PC-3 (cell line): ENCODE results near the gene PZP. TPM values are rescaled to one million over a fixed set of nuclear protein-coding genes. Genes with fewer than 3 reads are reported as not detected.

ENCODE experiments used
- ATAC-seq: fragments of 200-7000 bp; cut with Tn5 transposase; 2 replicates; pipeline ENCODE4 v1.9.1; 2020; ENCODE audit warnings: mild to moderate bottlenecking, moderate library complexity
- Bru-seq: library from RNA; stranded (reverse); fragments of 400-500 nt; gene quantifications from one replicate; lab custom pipeline; 2021; lab: Mats Ljungman, UMichigan
- BruChase-seq, 2 experiments: library from RNA; stranded (reverse); fragments of 400-500 nt; gene quantifications; one replicate each; lab custom pipeline; 2021; lab: Mats Ljungman, UMichigan
- BruUV-seq: library from RNA; stranded (reverse); fragments of 400-500 nt; replicated peaks from 2 replicates; lab custom pipeline; 2021; lab: Mats Ljungman, UMichigan
- CTCF ChIA-PET: fragments of 300-600 bp; sonication (Branson Sonifier 250); formaldehyde crosslinking; loops from one replicate; lab custom pipeline; 2022; ENCODE audit warnings: antibody characterized with exemption; lab: Charles Lee
- POLR2A ChIA-PET: fragments of 300-600 bp; sonication (Branson Sonifier 250); formaldehyde crosslinking; loops from one replicate; lab custom pipeline; 2022; ENCODE audit warnings: antibody characterized with exemption; ENCODE audit not compliant: unreplicated experiment; lab: Charles Lee
- DNase-seq: peaks from one replicate; pipeline ENCODE4 v3.0.0-alpha.2; 2015
- H2AFZ ChIP-seq: fragments of 300-600 bp; sonication (generic); 2 replicates; pipeline ENCODE4 v1.6.0; 2016; ENCODE audit warnings: antibody characterized with exemption, low read length
- H3F3A ChIP-seq: fragments of 300-600 bp; sonication (generic); one replicate; pipeline ENCODE4 v1.6.0; 2017; ENCODE audit warnings: antibody characterized with exemption, low read length, control low read depth, mild to moderate bottlenecking; ENCODE audit not compliant: unreplicated experiment
- H3K27ac ChIP-seq: fragments of 300-600 bp; sonication (generic); 2 replicates; pipeline ENCODE4 v1.5.1; 2016; ENCODE audit warnings: mild to moderate bottlenecking, low read length
- H3K27me3 ChIP-seq: fragments of 300-600 bp; sonication (generic); 2 replicates; pipeline ENCODE4 v1.6.1; 2016; ENCODE audit warnings: low read length, mixed read lengths
- H3K36me3 ChIP-seq: fragments of 300-600 bp; sonication (generic); 2 replicates; pipeline ENCODE4 v1.6.1; 2016; ENCODE audit warnings: low read depth, mixed run types, low read length, mixed read lengths
- H3K4me1 ChIP-seq: fragments of 300-600 bp; sonication (generic); 2 replicates; pipeline ENCODE4 v1.5.1; 2016; ENCODE audit warnings: low read length; ENCODE audit not compliant: insufficient read depth
- H3K4me2 ChIP-seq: fragments of 300-600 bp; sonication (generic); 2 replicates; pipeline ENCODE4 v1.6.0; 2016; ENCODE audit warnings: low read length
- H3K4me3 ChIP-seq: fragments of 300-600 bp; sonication (generic); 2 replicates; pipeline ENCODE4 v1.5.1; 2016; ENCODE audit warnings: mild to moderate bottlenecking, low read length, mixed read lengths
- H3K79me2 ChIP-seq: fragments of 300-600 bp; sonication (generic); 2 replicates; pipeline ENCODE4 v1.6.1; 2017; ENCODE audit warnings: low read length, mixed read lengths
- H3K9ac ChIP-seq: fragments of 300-600 bp; sonication (generic); 2 replicates; pipeline ENCODE4 v1.6.0; 2016; ENCODE audit warnings: mild to moderate bottlenecking, low read length
- H3K9me2 ChIP-seq: fragments of 300-600 bp; sonication (generic); replicated peaks from 2 replicates; pipeline ENCODE4 v1.6.1; 2016; ENCODE audit warnings: mixed run types, low read length, mixed read lengths
- H3K9me3 ChIP-seq: fragments of 300-600 bp; sonication (generic); 2 replicates; pipeline ENCODE4 v1.6.1; 2016; ENCODE audit warnings: low read length, mixed read lengths
- H4K20me1 ChIP-seq: fragments of 300-600 bp; sonication (generic); 2 replicates; pipeline ENCODE4 v1.6.1; 2016; ENCODE audit warnings: low read length, mixed read lengths
- CTCF ChIP-seq: fragments of 300-600 bp; sonication (generic); conservative IDR thresholded peaks from 2 replicates; pipeline ENCODE4 v1.5.1; 2017; ENCODE audit warnings: antibody characterized with exemption, low read depth, mild to moderate bottlenecking, low read length
- EZH2 ChIP-seq: fragments of 300-600 bp; sonication (generic); IDR thresholded peaks from one replicate; pipeline ENCODE4 v1.6.1; 2017; ENCODE audit warnings: antibody characterized with exemption, mild to moderate bottlenecking, low read length; ENCODE audit not compliant: unreplicated experiment
- EZH2phosphoT487 ChIP-seq: fragments of 300-600 bp; sonication (generic); IDR thresholded peaks from 2 replicates; pipeline ENCODE4 v1.6.1; 2018; ENCODE audit warnings: mild to moderate bottlenecking, antibody characterized with exemption, low read length, borderline replicate concordance
- intact Hi-C: fragments of 100-400 bp; cut with micrococcal nuclease; formaldehyde crosslinking; loops from 2 replicates; pipeline ENCODE4 v1.9.0; 2023
- long read RNA-seq: library from polyadenylated mRNA; unstranded; transcript quantifications from one replicate; pipeline ENCODE4 v2.0.0, GENCODE V29; 2021; ENCODE audit not compliant: unreplicated experiment
- total RNA-seq: library from RNA; depleted of rRNA; stranded (reverse); fragments of >200 nt; gene quantifications from 2 replicates; pipeline ENCODE4 v1.2.3, GENCODE V29; 2014; rRNA removed

PZP gene
- not detected in 2 replicates for total RNA-seq
- not detected for Bru-seq, nascent RNA
- not detected for BruChase-seq, experiment 1, labeled RNA remaining after a 6-hour chase
- not detected for BruChase-seq, experiment 2, labeled RNA remaining after a 2-hour chase
- long read RNA-seq: 0 reads

- no peaks in the 10 kb centered on the region for H4K20me1 ChIP-seq
- peaks cover 15% of the 10 kb centered on the region; the same call in 1 of the 2 replicates for H3K27me3 ChIP-seq
- H2AFZ ChIP-seq: no peak within 1 kb of the TSS
- H3K9ac ChIP-seq: no peak within 1 kb of the TSS
- no TSS peak for BruUV-seq
- no peak within 1 kb of the TSS for H3K4me3 ChIP-seq
- H3K9me2 ChIP-seq: no peaks in the 10 kb centered on the region
- H3K4me1 ChIP-seq: no peaks in the 10 kb centered on the region
- no peak for ATAC-seq
- CTCF ChIA-PET: no interaction called here
- DNase-seq: no peak
- TF ChIP-seq EZH2 (no peak), EZH2phosphoT487 (no peak), CTCF (no peak)
- POLR2A ChIA-PET: no interaction called here
- intact Hi-C loops: no loop called here
- no peak within 1 kb of the TSS for H3K4me2 ChIP-seq
- H3K36me3 ChIP-seq: no peaks in the 10 kb centered on the region
- H3K27ac ChIP-seq: no peak within 1 kb of the TSS
- H3K79me2 ChIP-seq: no peaks in the 10 kb centered on the region
- H3F3A ChIP-seq: no peaks in the 10 kb centered on the region
- no peaks in the 10 kb centered on the region for H3K9me3 ChIP-seq
Observed at GRCh38 chr12:9208229-9208628, at the start of gene PZP. TSS of gene PZP (minus strand) at chr12:9208395. CDS start at chr12:9208341, 54 bp downstream.

GRCh38 chr12:9256758-9257405 is 48.7 kb upstream of the PZP start:
- no peaks in the 10 kb centered on the region for H3K36me3 ChIP-seq
- H3K79me2 ChIP-seq: no peaks in the 10 kb centered on the region
- ChIA-PET POLR2A (no interaction called here), CTCF (no interaction called here)
- H3K4me3 ChIP-seq: no peak overlapping the region
- H3K9me2 ChIP-seq: no peaks in the 10 kb centered on the region
- H3K4me2 ChIP-seq: no peak overlapping the region
- peaks cover 64% of the 10 kb centered on the region for H3K27me3 ChIP-seq
- no peaks in the 10 kb centered on the region for H3K4me1 ChIP-seq
- H2AFZ ChIP-seq: no peak overlapping the region
- H3K9me3 ChIP-seq: no peaks in the 10 kb centered on the region
- TF ChIP-seq EZH2 (no peak), EZH2phosphoT487 (no peak), CTCF (no peak)
- H3K9ac ChIP-seq: no peak overlapping the region
- DNase-seq (no peak), ATAC-seq (no peak)
- intact Hi-C loops: no loop called here
- H4K20me1 ChIP-seq: no peaks in the 10 kb centered on the region
- BruUV-seq: no TSS peak
- no peaks in the 10 kb centered on the region for H3F3A ChIP-seq
- H3K27ac ChIP-seq: no peak overlapping the region

GRCh38 chr12:9256341-9256740 is 48.1 kb upstream of the PZP start:
- H3K9ac ChIP-seq: no peak overlapping the region
- H3K4me2 ChIP-seq: no peak overlapping the region
- no peak for ATAC-seq
- no peaks in the 10 kb centered on the region for H3K9me2 ChIP-seq
- ChIA-PET POLR2A (no interaction called here), CTCF (no interaction called here)
- H3K9me3 ChIP-seq: no peaks in the 10 kb centered on the region
- H3K27me3 ChIP-seq: peaks cover 64% of the 10 kb centered on the region
- intact Hi-C loops: no loop called here
- no peak overlapping the region for H3K27ac ChIP-seq
- TF ChIP-seq EZH2phosphoT487 (no peak), EZH2 (no peak), CTCF (no peak)
- no peaks in the 10 kb centered on the region for H4K20me1 ChIP-seq
- H3K4me1 ChIP-seq: no peaks in the 10 kb centered on the region
- no peaks in the 10 kb centered on the region for H3K79me2 ChIP-seq
- H2AFZ ChIP-seq: no peak overlapping the region
- no peaks in the 10 kb centered on the region for H3K36me3 ChIP-seq
- DNase-seq: no peak
- no TSS peak for BruUV-seq
- no peak overlapping the region for H3K4me3 ChIP-seq
- H3F3A ChIP-seq: no peaks in the 10 kb centered on the region
